ENCODE measurements around the gene DIO3.

The DIO3 gene

DNA sequence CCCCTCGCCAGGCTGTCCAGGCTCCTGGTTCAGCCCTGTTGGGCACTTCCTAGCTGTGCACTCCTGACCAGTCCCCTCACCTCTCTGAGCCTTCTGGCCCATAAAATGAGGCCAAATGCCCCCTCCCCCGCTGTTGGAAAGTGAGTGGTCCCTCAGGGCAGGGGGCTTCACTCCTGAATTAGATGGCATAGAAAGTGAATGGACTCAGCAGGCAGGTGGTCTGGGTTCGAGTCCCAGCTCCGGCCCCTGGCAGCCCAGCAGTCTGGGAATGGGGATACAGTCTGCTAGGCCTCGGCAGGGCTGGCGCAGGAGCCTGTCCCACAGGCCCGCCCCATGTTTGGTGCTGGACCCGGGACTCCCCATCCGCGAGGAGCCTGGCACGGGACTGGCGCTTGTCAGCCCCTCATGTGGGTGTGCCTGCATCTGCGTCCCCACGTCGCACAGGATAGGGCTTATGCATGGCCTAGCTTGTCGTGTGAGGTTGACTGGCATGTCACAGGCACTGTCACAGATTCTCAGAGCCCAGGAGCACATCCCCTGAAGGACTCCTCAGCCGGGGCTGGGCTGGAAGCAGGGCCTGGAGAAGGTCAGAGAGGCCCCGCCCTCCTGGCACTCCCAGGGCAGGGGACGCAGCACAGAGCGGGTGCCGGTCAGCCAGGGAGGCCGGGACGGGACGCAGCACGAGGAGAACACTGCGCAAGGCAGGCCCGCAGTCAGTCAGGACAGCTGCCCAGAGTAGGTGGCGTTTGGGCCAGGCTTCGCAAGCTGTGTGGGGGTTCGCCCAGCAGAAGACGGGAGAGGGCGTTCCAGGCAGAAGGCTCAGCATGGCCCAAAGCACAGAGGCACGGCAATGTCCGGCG, 40.5 kb downstream of the DIO3 start:
- DNase-seq (ENCODE audit: extremely low read depth, low read depth) = no peak
- H3K4me3 ChIP-seq (replicated peaks; ENCODE audit: low read depth, low read length) = no peak overlapping the region
- TF ChIP-seq, protein P1, sequence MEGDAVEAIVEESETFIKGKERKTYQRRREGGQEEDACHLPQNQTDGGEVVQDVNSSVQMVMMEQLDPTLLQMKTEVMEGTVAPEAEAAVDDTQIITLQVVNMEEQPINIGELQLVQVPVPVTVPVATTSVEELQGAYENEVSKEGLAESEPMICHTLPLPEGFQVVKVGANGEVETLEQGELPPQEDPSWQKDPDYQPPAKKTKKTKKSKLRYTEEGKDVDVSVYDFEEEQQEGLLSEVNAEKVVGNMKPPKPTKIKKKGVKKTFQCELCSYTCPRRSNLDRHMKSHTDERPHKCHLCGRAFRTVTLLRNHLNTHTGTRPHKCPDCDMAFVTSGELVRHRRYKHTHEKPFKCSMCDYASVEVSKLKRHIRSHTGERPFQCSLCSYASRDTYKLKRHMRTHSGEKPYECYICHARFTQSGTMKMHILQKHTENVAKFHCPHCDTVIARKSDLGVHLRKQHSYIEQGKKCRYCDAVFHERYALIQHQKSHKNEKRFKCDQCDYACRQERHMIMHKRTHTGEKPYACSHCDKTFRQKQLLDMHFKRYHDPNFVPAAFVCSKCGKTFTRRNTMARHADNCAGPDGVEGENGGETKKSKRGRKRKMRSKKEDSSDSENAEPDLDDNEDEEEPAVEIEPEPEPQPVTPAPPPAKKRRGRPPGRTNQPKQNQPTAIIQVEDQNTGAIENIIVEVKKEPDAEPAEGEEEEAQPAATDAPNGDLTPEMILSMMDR (IDR thresholded peaks at IDR 0.05; ENCODE audit: low read depth, low read length, missing control alignments) = no peak

DNA sequence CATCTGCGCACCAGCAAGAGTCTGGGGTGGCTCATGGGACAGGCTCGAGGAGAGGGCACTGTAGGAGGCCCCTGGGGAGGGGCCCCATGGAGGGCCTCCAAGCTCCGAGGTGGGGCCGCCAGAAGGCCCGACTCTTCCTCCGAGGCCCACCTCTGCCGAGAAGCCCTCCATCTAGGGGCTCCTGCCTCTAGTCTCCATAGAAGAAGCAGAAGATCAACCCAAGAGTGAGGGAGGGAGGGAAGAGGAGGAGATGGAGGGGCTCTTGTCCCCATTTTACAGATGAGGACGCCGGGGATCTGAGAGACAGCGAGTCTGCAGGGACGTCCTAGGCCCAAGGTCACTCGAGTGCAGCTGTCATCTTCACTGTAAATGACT, 41.2 kb downstream of the DIO3 start:
- DNase-seq (ENCODE audit: extremely low read depth, low read depth) = no peak
- no peak overlapping the region for H3K4me3 ChIP-seq (replicated peaks; ENCODE audit: low read depth, low read length)
- TF ChIP-seq, protein P1 (IDR thresholded peaks at IDR 0.05; ENCODE audit: low read depth, low read length, missing control alignments) = no peak

DNA sequence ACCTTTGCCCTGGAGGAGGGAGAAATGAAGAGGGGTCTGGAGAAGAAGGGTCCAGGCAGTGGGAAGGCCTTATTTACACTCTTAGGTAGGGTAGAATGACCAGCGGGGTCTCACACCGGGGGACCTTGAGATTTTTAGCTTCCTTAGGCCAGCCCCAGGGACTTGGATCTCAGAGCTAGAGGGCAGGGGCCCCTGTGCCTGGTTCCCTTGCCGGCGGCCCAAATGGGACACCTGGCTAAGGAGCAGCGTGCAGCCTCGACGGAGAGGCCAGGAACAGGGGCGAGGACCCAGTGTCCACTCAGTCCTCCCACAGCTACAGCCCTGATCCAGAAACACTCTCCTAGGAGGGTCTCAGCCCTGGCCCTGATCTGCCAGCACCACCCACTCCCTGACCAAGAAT, 41.8 kb downstream of the DIO3 start:
- no peak for DNase-seq (ENCODE audit: extremely low read depth, low read depth)
- TF ChIP-seq, protein P1 (IDR thresholded peaks at IDR 0.05; ENCODE audit: low read depth, low read length, missing control alignments) = no peak
- no peak overlapping the region for H3K4me3 ChIP-seq (replicated peaks; ENCODE audit: low read depth, low read length)

DNA sequence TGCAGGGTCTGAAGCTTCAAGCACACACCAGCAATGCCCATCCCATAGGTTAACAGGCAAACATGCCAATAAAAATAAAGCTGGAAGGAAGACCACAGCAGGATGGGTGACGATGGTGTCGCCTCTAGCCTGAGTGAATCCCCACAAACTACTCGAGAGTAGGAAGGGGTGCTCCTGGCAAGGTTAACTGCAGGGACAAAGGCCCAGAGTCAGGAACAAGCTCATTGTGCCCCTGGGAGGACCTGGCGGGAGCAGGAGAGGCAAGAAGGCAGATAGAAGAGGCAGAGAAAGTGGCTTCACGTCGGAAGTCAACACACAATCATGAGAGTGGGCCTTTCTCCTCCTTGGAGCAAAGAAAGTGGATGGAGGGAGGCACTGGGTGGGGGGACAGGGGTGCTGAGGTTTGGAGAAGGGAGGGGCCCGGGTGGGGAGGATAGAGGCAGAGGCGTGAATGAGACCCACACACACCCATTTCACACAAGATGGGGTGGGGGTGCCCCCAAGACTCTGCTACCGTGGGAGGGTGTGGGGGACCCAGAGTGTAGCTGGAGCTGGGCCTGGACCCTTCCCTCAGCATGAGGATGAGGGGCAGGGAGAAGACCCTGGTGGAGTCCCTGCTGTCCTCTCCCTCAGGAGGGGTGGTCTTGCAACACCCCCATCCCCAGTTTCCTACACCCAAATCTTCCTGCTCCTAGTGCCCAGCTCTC, 43.1 kb downstream of the DIO3 start:
- no peak overlapping the region for H3K4me3 ChIP-seq (replicated peaks; ENCODE audit: low read depth, low read length)
- TF ChIP-seq, protein P1 (IDR thresholded peaks at IDR 0.05; ENCODE audit: low read depth, low read length, missing control alignments) = no peak
- no peak for DNase-seq (ENCODE audit: extremely low read depth, low read depth)

DNA sequence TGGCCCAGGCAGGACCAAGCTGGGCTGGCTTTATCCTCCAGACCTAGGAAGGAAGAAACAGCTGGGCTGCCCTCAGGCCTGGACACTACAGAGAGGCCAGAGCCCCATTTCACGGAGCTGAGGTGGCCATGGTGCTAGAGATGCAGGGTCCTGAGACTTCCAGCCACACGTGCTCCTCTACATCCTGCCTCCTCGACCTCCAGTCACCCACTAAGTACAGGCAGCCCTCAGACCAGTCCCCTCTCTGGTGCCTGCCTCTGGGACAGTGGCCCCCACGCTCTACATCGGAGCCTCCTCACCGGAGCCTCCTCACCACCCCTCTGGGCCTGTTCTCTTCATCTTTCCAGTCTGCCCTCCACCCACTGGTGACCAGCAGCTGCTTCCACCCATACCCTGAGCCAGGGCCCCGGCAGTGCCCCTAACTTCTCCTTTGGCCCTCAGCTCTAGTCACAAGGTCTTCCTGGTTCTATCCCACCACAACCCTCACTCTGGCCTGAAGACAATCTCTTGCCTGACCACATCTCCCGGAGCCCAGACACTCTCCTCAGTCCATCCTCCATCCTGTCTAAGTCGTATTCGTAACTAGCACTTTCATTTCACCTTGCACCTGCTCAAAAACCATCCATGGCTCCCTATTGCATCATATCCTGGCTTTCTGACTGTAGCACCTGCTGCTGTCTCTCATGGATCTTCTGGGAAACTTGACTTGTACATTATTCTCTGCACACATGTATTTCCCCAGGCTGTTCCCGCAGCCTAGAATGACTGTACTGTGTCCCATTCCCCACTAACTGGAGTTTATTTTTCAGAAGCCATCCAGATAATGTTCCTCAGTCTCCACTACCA, 43.9 kb downstream of the DIO3 start:
- DNase-seq (ENCODE audit: extremely low read depth, low read depth) = no peak
- no peak overlapping the region for H3K4me3 ChIP-seq (replicated peaks; ENCODE audit: low read depth, low read length)
- TF ChIP-seq, protein P1 (IDR thresholded peaks at IDR 0.05; ENCODE audit: low read depth, low read length, missing control alignments) = no peak

DNA sequence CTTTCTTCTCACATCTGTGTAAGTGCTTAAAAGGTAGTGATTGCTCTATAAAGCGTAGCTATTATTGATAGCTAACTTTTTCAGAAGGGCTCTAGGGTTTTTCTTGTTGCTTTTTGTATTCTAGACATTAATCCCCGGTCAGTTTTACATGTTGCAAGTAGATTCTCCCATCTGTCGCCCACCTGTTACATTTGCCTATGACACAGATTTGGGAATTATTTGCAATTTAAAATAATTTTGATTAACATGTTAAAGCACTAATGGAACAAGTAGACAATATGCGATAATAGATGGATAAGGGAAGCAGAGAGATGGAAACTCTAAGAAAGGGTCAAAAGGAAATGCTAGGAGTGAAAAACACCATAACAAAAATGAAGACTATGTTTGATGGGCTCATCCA, 44.5 kb downstream of the DIO3 start:
- TF ChIP-seq, protein P1 (IDR thresholded peaks at IDR 0.05; ENCODE audit: low read depth, low read length, missing control alignments) = no peak
- no peak for DNase-seq (ENCODE audit: extremely low read depth, low read depth)
- no peak overlapping the region for H3K4me3 ChIP-seq (replicated peaks; ENCODE audit: low read depth, low read length)

All from HFF-Myc (cell line).